Stimulated activated CD4-positive, alpha-beta T cell treated with anti-CD3 and anti-CD28 coated beads, Interleukin-1b, Interleukin-23, amount 100 ng/mL, for 48 hours (primary cell): ENCODE results near the gene PTGFRN.
"Not testable (repeated sequence)": the region's sequence is repeated elsewhere in the genome, so short reads cannot be mapped to it uniquely, and the experiment has no call there.

ENCODE experiments used
- DNase-seq: peaks from one replicate; pipeline ENCODE4 v3.0.0-alpha.2; 2020

The PTGFRN gene

DNA sequence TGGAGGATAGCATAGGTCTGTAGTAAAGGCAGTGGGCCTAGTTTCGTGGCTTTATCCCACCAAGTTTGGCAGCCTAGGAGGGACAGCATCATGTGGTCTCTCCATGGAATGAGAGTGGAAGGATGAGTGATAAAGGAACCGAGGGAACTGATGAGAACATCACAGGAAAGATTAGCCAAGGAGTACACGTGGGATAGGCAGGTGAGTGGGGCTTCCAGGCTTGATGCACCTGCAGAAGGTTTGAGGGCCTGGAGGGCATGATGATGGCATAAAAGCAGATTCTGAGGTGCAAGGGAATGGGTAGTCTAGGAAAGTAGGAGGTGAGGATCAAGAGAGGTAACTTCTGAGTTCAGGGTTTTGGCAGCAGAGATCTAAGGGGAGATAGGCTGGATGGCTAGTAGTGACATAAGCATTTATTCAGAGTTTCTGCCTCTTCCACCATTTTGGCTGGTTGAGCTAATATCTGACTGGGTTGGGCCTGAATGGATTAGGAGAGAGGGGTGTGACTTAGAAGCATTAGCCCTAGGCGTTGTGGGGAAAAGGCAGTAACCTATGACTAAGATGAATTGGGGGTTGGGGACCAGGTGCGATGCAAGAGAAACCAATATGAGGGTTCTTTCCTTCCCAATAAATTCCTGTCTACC lies 9.1 kb downstream of the PTGFRN start:
- no peak for DNase-seq

DNA sequence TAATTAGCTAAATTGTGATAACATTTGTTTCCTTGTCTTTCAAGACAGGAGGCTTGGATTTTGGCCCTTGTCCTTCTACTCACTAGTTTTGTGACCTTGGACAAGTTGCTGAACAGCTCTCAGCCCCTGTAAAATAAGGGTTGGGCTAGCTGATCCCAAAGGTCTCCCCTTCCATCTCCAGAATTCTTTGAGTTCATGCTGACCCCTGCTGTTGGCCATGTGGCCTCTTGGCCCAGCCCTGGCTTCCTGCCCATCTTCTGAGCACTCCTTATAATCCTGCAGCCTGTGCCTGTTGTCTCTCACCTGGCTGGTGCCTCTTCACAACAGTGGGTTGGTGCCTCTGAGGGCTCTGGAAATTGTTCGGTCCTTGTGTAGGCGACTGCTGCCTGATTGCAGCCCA lies 10.1 kb downstream of the PTGFRN start:
- DNase-seq, result no peak

DNA sequence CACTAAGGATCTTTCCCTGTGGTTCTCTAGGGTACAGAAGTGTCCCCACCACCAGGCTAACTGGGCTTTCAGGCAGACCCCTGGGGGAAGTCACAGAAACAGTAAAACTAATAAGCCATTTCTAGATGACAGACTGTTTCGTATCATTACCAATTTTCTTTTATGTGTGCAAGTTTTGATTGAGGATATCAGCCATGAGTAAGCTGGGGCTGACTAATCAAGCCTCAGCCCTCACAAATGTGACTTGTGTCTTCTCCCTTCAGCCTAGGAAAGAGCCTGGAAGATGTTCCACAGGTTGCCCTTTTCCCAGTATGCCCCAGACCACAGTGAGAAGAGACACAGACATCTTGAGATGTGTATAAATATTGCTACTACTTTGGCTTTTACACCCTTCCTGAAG lies 10.5 kb downstream of the PTGFRN start:
- DNase-seq, result no peak

DNA sequence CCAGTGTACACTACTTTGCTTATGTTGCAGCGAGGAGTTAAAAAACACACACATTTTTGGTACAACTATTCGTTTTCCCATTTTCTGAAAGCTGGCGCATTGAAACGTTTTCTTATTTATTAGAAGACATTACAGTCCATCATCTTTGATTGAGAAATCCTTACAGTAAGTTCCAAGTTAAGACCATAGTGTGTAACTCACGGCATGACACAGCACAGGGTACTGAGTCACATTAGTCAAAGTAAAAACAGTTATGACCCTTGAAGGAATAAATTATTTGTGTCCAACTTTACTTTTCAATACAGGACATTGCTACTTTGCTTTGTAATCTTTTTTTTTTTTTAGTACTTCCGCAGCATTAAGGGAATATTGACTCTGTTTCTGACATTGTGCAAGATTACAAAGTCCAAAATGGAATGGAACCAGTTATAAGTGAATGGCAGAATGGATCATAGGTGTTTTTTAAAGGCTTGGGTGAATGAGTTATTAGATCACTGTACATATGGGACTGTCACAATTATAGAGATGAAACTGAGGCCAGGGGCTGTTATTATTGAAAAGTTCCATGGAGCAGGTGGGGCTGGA lies 11.7 kb downstream of the PTGFRN start:
- DNase-seq, result no peak

DNA sequence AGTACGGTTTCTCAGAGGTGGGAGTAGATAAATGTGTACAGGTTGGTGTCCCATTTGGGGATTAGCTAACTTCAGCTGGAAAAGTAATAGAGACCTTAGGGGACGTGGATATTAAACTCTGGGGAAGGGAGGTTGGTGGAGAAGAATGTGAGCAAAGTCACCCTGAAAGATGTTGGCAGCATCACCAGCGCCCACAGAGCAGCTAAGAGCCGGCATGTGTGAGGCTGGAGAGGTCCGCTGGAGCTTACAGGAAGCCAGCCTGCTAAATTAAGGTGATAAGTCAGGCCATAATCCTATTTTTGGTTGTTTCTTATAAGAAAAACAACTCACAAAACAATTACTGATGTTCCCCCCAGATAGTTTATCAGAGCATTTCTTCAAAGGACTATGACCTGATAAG lies 12.2 kb downstream of the PTGFRN start:
- DNase-seq, result no peak

DNA sequence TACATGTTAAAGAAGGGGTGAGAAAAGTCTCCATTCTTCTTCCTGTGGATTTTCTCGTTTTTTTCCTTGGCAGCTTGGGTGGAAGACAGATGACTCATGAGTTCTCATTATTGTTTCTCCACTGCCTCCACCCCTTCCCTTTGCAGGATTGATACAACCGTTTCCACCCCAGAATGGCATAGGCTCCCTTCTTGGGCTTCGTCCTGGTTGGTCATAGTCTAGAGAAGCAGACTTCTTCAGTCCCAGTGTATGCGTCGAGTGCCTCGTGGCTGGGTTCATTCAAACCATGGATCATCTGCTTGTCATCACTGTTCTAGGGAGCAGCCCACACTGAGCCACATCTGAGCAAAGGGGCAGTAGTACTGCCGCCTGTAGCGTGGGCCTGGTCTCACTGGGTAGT lies 13.7 kb downstream of the PTGFRN start:
- no peak for DNase-seq

DNA sequence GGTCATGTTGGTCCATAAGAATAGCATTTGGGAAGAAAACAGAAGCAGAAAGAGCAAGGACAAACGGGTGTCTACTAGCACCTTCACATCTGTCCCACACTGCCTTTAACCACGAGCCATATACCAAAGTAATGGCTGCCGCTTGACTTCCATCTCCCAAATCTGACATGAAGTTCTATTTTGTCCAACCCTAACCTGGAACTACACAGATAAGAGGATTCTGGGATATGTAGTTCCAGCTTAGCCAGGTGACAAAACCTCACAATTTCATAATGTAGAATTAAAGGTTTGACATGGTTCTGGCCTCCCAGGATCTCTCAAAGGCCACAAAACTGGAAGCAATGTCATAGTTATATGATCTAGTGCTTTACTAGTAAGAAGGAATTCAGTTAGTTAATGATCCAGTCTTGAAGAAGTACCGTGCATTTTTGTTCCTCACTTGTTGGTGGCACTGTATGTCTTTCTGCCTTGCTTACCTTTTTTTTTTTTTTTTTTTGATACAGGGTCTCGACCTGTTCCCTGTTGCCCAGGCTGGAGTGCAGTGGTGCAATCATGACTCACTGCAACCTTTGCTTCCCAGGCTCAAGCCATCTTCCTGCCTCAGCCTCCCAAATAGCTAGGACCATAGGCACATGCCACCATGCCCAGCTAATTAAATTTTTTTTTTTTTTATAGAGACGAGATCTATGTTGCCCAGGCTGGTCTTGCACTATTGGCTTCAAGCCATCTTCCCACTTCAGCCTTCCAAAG lies 17.5 kb downstream of the PTGFRN start:
- DNase-seq, result no peak

DNA sequence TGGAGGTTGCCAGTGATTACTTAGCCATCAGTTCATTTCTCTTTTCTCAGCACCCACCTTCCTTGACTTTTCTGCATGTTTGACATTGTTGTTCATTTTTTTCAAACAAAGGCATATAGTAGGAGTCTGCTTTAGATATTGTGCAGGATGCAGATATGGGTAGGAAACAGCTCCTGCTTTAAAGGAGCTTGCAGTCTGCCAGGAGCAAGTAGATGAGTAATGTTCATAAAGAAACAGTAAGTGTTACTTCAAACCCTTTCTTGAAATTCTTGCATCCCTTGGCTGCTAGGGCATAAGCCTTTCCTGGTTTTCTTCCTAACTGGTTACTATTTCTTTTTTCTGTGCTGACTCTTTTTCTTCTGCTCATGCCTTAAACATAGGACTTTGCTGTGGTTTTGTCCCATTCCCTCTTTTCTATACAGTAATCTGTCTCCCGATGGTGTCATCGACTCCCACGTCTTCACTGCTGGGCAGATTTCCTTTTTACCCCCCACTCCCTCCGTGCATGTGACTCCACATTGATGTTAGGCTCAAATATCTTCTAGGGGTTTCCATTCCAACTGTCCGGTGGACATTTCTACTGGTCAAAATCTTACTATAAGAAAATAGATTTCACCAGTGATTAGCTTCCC lies 20.4 kb downstream of the PTGFRN start:
- no peak for DNase-seq

DNA sequence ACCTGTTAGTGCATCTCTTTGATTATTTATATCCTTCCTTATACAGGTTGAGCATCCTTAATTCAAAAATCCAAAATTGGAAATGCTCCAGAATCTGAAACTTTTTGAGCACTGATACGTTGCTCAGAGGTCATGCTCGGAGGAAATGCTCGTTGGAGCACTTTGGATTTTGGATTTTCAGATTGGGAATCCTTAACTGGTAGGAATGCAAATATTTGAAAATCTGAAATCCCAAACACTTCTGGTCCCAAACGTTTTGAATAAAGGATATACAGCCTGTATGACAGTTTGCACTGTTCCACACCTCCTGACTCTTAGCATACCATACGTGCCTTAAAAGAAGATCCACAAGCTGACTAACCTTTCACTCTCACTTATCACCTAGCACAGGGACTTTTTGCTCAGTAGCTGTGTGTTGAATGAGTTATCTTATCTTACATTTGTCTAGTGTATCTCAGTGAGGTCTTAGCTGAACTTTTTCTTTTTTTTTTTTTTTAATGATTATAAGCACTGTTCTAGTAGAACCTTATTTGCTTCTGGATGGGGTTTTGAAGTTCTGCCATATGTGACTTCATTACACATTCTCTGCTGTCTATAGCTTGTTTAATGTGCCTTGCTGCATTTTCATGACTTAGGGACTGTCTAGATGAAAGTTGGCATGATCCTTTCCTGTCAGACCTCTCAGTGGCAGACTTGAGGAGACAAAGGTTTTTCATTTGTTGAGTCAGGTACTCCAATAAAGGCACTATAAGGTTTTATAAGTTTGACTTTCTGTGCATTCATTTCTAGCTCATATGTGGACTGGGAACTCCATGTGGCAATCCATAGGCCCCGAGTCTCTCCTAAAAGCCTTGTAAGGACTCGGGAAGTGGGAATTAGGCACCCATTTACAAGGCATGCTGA lies 21.6 kb downstream of the PTGFRN start:
- no peak for DNase-seq

DNA sequence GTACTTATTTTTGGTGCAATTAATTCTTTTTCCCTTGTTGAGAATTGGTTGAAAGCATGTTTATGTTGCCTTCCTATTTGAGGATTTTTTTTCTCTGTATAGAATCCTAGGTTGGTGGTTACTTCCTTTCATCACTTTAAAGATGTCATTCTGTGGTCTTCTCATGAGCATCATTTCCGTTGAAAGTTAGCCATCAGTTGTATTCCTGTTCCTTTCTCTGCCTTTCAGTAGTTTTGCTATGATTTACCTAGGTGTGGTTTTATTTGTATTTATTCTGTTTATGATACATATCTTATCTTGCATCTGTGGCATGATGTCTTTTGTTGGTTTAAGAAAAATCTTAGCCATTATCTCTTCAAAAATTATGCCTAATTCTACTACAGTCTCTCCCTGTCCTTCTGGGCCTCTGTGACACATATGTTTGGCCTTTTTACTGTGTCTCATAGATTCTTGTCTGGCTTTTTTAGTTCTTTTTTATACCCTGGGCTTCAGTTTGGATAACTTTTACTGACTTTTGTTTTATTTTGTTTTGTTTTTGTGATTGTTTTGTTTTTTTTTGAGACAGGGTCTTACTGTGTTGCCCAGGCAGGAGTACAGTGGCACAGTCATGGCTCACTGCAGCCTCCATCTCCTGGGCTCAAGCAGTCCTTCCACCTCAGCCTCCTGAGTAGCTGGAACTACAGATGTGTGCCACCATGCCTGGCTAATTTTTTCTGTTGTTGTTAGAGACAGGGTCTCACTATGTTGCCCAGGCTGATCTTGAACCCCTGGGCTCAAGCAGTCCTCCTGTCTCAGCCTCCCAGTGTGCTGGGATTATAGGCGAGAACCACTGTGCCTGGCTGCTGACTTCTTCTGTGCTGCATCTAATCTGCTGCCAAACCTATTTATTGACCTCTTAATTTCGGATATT lies 24.1 kb downstream of the PTGFRN start:
- no peak for DNase-seq

DNA sequence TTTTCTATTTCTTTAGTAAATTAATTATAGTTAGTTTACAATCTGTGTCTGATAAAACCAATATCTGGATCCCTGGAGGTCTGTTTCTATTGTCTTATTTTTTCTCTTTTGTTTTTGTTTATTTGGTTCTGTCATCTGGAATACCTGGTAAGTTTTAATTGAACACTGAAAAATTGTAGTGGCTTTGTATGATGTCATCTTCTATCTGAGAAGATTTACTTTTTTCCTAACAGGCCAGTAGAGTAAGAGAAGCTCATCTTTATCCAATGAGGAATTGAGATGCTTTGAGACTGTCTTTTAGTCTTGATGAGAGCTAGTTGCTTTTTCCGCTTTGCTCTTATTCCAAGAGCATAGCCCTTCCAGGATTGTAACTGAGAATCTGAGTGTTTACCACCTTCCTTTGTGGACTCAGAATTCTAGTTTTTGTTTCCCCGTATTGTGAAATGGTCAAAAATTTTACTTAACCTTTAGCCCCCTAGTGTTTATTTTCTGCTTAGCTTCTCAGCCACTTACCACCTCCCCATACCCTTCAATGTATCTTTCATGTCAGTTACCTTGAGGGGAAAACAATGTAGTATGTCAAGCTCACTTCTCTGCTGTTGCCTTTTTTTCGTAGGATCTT lies 25.0 kb downstream of the PTGFRN start:
- no peak for DNase-seq

DNA sequence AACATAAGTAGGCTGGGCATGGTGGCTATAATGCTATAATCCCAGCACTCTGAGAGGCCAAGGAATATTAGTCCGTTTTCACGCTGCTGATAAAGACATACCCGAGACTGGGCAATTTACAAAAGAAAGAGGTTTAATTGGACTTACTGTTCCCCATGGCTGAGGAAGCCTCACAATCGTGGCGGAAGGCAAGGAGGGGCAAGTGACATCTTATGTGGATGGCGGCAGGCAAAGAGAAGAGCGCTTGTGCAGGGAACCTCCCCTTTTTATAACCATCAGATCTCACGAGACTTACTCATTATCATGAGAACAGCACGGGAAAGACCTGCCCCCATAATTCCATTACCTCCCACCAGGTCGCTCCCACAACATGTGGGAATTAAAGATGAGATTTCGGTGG lies 28.5 kb downstream of the PTGFRN start:
- no peak for DNase-seq

DNA sequence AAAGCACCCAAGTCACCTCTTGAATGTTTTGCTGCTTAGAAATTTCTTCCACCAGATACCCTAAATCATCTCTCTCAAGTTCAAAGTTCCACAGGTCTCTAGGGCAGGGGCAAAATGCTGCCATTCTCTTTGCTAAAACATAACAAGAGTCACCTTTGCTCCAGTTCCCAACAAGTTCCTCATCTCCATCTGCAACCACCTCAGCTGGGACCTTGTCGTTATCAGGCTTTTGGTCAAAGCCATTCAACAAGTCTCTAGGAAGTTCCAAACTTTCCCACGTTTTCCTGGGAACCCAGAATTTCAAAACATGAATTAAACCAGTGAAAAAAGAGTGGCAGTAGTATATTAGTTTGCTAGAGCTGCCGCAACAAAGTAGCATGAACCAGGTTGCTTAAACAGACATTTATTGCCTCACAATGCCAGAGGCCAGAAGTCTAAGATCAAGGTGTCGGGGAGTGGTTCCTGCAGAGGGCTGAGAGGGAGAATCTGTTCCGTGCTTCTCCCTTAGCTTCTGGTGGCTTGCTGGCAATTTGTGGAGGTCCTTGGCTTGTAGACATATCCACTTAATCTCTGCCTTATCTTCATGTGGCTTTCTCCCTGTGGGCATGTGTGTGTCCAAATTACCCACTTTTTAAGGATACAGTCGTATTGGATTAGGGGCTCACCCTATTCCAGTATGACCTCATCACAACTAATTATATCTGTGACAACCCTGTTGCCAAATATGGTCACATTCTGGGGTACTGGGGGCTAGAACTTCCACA lies 30.2 kb downstream of the PTGFRN start:
- not testable (repeated sequence) for DNase-seq

DNA sequence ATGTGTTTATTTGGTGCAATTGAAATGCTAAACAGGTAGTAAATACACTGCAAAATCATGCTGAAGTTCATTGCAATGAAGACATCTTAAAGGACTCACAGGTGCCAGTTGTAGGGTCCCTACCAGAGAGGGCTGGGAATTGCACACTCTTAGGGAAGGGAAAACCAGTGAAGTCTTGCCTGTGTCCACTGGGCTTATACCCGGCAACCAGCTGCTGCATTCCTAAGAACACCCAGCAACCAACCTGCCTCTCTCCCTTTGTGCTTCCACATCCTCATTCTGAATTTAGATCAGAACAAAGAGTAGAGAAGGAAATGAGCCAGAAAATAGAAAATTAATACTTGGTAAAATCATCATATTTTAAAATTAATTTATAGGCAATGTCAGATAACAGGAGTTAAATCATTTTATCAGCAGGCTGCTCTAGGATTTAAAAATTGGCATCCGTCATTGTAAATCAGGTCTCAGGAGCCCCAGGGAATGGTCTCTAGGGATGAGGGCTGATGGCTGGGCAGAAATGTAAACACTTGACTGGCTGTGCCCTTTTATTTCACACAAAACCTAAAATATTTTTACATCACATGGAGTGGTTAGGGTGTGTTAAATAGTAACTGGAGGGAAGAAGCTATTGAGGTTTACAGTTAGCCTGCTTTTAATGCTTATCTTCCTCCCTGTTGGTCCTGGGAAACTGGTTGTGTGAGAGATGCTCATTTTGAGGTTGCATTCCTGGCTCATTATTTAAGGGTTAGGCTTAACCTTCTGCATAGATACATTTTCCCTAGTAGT lies 31.3 kb downstream of the PTGFRN start:
- DNase-seq, result no peak

DNA sequence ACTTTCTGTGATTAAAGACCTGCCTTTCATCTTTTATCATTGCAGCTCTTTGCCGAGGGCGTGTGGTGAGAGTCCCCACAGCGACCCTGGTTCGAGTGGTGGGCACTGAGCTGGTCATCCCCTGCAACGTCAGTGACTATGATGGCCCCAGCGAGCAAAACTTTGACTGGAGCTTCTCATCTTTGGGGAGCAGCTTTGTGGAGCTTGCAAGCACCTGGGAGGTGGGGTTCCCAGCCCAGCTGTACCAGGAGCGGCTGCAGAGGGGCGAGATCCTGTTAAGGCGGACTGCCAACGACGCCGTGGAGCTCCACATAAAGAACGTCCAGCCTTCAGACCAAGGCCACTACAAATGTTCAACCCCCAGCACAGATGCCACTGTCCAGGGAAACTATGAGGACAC lies 32.0 kb downstream of the PTGFRN start:
- no peak for DNase-seq

DNA sequence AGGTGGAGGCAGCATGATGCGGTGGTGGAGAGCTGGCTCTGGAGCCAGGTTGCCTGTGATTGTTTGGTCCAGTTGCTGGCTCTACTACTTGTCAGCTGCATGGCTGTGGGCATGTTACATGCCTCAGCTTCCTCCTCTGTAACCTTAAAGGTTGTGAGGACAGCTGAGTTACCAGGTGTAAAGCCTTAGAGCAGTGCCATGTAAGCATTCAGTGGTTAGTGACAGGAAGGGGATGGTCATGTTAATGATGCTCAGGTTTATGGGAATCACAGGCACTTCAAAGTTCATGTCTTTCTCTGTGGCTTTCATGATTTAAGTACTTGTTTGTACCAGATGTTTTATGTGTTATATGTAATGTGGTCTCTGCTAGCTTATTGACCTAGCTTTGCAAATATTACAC lies 32.6 kb downstream of the PTGFRN start:
- DNase-seq, result no peak

DNA sequence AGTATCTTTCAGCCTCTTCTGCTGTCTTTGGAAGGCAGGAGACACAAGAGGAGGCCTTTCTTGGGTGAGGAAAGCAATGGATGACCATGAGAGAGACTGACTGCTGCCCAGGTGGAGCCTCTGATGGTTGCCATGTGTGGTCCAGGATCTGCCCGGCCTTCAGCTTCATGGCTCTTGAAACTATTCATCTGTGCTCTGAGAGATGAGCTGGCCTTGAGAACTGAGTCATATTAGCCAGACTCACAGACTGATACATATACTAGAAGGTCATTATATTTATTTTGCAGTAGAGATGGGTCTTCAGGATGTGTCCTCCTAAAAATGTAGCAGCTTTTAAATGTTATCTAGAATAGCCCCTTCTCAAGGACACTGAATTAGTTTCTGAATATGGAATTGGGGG lies 33.7 kb downstream of the PTGFRN start:
- DNase-seq, result no peak

DNA sequence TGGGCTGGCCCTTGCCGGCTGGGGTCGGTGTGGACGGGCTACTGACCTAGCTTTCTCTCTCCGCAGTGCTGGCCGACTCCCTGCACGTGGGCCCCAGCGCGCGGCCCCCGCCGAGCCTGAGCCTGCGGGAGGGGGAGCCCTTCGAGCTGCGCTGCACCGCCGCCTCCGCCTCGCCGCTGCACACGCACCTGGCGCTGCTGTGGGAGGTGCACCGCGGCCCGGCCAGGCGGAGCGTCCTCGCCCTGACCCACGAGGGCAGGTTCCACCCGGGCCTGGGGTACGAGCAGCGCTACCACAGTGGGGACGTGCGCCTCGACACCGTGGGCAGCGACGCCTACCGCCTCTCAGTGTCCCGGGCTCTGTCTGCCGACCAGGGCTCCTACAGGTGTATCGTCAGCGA lies 34.9 kb downstream of the PTGFRN start:
- DNase-seq, result no peak

DNA sequence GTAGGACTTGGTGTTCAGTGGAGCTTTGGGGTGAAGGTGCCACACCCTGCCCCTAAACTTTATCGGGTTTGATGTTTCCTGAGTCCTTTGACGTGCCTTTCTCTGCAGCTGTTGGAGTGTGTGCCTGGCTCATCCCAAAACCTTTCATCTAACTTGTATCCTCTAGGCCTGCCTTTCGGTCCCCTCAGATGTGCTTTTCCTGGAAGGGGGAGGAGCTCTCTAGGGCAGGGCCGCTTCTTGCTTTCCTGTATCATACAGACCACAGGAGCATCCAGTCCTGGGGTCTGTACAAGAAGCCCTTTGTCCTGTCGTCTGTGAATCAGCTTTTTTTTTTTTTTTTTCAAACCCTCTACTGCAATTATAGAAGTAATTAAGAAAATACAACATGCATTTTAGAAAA lies 35.7 kb downstream of the PTGFRN start:
- no peak for DNase-seq

DNA sequence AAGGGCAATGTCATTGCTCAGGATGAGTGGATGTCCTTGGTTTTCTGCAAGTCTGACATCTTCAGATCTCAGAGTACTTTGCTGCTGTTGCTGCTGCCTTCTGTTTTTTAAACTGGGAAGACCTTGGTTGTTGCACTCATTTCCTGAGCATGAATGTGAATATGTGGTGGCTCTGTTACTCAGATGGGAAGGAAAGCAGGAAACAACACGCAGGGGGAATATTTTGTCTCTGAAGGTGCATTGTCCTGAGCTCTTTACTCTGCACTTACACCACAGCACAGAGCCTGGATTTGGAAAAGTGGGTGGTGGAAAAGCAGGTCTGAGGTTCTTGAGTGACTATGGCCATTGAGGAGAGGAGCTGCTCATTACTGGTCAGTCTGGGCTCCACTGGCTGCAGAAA lies 36.3 kb downstream of the PTGFRN start:
- no peak for DNase-seq
